ENCODE results near the gene KCNMA1.
A peak's percentile ranks its signal among the peaks of the same experiment; 100 is the strongest.

Gene KCNMA1

DNA sequence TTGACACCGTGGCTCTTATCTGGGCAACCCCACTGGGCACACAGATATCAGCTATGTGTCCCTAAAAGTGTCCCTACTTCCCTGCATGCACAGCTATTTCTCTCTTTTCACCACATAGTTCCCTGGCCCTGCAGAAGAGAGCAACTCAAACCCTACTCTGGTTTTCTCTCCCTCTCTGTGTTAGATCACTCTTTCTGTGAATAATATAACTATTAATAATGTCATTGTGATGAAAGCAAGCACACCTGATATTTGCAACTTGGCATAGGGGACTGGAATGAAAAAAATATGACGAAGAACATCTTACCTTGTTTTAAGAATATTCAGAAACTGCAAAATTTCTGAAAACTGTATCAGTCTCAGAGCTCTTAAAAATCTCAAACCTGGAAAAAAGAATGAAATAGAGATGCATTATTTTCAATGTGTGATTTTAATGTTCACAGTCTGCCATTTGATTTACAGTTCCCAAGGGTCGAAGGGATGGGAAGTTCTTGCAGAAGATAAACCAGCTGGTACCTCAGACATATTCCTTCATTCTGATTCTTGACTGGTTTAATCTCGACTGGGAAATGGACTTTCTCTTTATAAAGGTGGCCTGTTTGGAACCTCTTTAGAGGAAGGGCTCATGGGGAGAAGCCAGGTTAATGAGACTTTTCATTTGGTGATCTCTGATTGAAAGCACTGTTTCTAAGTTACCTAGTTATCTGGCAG, 516.8 kb downstream of the KCNMA1 start:
- no peak for DNase-seq

DNA sequence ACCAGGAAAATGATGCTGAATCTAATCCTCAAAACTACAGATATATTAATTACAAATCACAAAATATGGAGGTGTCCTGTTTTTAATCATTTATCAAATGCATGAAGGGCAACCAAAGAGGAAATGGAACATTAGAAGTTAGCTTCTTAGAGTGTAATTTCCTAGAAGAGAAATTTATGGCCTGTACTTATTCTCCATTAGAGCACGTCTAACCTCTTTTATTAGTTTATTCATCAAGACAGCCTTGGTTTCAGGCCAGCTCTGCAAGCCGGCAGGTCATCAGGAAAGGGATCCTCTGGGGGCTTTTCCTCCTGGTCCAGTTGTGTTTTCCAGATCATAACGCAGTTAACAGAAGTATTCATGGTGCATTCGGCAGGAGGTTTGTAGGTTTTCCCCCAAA, 517.6 kb downstream of the KCNMA1 start:
- no peak for DNase-seq

DNA sequence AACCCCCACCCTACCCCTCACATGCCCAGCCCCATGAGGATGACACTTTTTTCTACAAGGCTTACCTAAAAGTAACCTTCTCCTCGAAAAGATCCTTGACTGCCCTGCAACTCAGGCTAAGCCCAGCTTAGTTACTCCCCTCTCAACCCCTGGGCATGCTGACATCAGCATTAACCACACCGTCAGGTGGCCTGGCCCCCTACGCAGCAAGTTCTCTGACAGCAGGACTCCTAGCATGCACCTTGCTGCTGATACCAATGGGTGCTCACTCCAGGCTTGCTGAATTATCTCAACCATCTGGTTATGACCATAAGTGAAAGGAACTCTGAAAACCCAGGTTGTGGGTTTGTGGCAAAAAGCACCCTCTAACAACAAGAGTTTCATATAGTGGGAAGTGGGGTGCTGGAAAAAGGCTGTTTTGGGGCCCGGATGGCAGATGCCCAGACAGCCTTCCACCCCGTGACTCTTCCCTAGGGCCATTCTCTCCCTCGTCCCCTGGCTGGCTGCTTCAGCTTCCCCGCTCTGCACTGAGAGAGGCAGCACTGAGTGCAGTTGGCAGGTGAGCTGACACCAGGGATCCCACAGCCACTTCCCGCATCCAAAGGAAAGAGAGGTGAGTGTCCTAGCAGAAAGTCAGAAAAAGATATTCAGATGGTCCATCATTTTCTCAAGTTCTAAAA, 518.9 kb downstream of the KCNMA1 start:
- no peak for DNase-seq

DNA sequence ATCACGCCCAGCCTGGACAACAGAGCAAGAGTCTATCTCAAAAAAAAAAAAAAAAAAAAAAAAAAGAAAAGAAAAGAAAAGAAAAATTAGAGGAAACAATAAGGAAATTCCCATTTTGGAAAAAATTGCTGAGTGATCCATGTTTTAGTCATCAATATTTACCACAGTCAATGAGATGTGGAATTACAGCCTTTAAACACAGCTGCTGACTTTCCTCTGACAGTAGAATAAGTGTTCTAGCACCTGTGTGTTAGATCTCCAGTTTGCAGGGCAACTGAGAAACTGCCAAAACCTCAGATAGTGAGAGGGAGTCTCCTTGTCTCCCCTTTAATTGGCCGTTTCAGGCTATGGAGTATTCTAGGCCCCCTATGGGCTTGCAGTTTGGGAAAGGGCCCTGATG, 520.1 kb downstream of the KCNMA1 start:
- no peak for DNase-seq

DNA sequence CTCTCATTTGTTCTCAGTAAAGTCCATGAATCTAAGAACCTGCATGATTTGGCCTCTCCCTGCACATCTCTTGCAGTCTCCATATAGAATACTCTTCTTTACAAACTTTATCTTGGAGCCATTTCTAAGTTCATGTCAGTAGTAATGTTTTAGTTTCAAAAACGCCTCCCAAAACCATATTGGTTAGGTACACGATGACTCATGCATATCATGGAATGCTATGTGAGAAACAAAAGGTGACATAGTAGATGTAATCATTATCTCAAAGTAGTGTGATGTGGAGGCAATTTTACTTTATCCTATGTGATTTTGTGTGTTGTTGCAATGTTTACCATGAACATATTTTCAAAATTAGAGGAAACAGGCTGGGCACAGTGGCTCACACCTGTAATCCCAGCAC, 520.7 kb downstream of the KCNMA1 start:
- DNase-seq = no peak

DNA sequence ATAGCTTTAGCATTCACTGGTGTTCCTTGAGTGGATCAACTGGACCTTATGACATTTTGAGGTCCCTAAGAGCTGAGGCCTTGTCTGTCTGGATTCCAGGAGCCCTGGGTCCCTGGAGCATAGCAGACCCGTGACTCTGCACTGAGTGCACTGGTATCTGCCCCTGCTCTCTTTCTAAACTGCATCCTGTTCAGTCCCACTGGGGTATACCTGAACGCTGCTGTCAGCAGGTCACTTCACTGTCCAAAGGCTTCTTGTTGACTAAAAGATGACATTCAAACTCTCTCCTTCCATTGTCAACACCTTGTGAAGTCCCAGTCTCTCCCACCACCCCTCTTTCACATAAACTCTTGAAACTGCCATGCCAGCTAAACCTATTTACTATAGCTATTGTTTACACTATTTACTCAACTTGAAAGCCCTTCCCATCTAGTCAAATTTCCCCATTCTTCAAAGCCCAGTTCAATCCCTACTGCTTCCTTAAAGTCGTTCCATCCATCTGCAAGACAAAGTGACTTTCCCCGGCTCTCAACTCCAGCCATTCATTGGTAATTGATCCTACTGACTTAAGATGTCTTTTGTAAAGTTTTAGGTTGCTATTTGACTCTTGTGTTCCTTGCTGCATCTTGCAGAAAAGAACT, 523.3 kb downstream of the KCNMA1 start:
- no peak for DNase-seq

DNA sequence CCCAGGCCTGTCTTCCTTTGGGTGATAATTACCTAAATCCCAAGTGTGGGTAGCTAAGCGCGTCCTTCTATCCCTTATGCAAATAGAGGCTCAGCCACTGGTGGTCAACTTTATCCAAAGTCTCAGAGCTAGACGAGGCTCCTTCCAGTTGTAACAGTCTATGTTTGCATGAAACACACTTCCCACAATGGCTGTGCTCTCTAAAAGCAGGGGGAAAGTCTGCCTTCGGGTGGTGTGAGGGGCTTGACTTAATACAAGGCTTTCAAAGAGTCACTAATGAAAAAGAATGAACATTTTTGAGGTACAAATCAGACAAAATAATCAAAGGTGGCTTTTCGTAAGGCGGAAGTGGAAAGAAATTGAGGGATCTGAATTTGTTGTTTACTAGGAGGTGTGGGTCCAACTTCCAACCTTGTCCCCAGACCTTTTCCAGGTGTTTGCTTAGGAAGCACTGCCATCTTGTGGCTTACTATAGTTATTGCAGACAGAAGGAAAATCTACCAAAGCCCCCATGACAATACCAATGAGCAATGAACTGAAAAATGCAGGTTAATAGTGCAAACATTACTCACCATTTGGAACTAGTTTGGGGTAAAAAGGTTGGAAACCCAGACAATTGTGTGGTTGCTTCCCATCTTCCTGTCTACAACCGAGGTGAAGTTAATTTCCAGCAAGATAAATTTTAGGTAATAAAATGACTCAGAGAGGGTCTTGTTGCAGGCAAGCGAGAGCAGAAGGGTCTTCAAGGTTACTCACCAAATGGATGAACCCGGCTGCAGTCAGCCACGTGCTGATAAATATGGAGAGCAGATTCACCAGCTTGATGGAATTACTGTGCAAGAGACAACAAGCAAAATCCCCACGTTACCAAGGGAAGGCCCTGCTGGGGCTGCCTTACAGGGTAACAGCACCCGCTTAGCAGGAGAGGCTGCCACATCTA, 525.7 kb downstream of the KCNMA1 start:
- peak; percentile 50 for DNase-seq

DNA sequence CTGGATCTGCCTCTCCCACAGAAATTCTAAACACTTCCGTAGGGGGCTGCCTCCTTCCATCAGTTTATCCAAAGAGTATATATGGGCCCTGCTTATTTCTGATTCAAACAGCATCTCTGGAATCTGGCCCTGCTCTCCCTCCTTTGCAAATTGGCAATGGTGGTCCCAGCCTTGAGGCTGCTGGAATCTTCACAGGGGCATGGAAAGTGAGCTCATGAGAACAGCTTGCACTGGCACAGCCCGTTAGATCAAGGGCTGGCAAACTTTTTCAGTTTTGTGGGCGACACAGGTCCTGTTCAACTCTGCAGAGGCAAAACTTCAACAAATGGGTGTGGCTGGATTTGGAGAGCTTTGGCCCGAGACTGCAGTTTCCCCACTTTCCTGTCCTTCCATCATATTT, 526.9 kb downstream of the KCNMA1 start:
- DNase-seq = no peak

- DNase-seq = no peak
Measured at GRCh38 chr10:77109351-77109994, 528.1 kb downstream of the KCNMA1 start.

DNA sequence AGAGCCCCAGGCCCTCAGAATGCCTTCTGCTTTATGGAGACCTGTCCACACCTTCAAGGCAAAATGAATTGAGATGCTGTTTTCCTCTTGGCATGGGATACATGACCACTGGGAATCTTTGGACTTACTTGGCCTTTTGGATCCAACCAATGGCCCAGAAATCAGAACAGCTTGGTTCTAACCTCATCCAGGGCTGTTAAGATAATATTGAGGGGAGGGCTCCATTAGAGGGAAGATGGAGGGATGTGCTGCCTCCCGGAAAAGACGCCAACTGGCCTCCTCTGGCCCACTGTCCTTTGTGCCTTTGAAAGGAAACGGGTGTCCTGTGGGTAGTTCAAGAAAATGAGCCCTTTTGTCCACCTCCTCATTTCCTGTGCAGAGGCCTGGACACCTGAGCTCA, 530.9 kb downstream of the KCNMA1 start:
- no peak for DNase-seq

DNA sequence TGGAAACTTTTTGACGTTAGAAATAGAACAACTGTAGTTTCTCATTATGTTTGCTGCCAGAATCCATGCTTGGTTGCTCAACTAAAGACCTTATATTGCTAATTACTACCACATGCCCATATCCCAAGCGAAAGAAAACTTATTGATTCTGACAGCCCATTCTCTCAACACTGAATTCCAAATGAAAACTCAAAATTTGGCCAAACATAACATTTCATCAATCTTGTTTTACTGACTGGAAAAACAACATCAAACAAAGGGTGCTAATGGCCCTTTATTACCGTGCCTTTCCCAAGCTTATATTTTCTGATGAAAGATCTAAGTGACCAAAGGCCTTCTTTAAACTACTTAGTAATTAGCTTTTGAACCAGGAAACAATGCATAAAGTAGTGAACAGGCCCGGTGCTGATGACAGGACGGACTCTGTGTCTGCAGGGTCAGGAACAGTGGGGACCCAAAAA, 531.8 kb downstream of the KCNMA1 start:
- no peak for DNase-seq

GRCh38 chr10:77104459-77104980, 533.1 kb downstream of the KCNMA1 start:
- no peak for DNase-seq

DNA sequence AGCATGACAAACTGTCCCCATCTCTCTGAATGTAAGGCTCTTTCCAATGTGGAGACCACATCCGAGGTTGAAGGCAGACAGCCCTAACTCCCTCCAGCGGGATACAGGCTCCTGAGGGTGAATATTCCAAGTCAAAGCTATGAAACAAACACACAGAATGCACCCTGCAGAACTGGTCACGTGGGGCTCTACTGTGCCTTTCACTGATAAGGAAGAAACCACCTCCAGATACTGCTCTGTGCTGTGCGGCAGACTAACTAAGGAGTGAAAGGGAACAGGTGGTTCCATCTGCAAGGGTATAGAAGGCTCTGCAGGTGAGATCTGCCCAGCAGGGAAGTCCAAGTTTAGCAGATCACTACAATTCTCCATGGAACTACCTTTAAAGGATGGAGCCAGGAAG, 534.4 kb downstream of the KCNMA1 start:
- DNase-seq = no peak

GRCh38 chr10:77101341-77101740, 536.3 kb downstream of the KCNMA1 start:
- DNase-seq = no peak

- DNase-seq = no peak
Measured at GRCh38 chr10:77099136-77099535, 538.5 kb downstream of the KCNMA1 start.

DNA sequence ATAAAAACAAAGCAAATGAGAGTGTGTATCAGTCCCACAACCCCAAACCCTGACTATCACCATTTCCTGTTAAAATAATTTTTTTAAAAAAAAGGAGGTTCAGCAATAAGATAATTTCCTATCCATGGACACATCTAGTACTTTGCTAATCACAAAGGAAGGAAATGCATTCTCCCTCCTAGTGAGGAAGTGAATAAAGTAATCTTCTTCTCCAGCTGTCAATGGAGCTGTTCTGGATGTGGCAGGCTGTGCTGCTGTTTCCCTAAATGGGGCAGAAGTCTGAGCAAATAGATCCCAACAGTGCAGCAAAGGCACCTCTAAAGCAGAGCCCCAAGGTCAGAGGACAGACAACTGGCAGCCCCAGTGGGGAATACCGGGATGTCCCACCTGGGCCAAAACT, 540.0 kb downstream of the KCNMA1 start:
- no peak for DNase-seq

GRCh38 chr10:77093126-77093525, 544.5 kb downstream of the KCNMA1 start:
- no peak for DNase-seq

DNA sequence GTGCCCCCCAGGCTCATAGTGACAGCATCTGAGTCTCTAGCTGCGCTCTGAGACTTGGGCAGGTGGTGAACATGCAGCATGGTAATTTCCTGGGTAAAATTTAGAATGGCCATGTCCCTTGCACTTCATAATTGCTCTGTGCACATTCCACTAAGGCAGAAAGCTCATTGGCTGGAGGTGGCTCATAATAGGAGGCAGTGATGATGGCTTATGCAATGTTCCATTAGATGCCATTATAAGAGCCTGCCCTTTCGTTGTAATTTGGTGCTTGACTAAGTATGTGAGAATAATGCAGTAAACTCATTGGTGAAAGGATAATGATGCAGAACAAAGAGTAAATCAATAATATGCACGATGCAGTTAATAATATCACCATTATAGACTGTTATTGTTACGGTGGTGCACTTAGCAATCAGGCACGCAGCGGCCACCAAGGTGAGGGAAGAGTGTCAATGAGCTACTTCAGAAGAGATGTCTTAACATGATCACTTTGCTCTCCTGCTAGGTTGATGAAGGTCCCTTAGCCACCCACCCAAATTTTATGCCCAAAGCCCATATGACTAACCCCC, 545.9 kb downstream of the KCNMA1 start:
- no peak for DNase-seq

DNA sequence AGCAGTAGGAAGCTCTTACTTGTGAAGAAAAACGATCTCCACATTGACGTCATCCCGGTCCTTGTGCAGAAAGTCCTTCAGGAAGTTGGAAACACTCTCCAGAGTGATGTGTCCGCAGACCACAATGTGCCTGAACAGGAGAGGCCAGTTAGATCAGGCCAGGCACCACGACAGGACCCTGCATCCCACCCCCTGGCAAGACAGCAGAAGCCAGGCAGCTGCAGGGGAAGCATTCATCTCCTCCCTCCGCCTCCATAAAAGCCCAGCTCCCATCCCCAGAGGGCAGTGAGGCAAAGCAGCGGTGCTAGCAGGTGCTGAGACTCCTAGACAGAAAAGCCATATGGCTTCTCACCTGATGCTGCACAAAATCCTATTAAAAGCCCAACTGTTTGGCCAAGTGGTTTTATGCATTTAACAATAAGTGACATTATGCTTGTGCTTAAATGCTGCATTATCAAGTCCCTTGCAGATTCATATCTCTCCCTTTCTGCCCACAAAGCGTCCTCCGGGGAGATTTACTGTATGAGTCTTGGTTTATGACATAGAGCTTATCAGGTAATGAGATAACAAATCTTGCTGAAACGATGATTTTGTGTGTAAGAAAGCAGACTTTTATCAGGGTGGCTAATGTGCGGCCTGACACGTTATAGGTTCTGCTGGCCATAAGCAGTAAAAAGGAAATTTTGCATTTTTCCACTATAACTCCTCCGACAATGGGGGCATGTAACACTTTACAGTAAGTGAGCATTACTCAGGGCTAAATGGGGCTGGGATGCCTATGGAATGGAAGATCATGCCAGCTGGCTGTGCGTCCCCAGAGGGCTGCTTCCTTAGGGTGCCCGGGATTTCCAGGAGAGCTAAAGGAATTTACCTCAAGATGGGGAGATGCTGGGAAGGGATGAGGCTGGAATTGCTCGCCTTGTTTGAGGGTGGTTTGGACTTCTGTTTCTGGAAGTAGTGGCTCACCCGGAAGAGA, 546.9 kb downstream of the KCNMA1 start:
- DNase-seq = no peak

DNA sequence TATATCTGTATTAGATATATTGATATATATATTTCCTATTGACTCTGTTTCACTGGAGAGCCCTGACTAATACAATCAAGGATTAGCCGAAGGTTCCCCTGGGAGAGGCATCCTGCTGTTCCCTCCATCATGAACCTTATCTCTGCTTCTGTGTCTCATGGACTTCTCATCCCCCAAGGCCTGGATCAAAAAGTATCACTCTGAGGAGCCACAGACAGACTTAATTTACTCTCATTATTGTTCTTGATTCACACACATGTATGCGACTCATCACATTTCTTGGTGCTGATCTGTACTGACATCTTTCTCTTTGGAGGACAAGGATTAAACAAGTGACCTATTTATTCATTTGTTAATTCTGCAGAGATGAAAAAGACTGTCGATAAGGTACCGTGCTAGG, 550.2 kb downstream of the KCNMA1 start:
- DNase-seq = no peak

GRCh38 chr10:77086081-77086480, 551.5 kb downstream of the KCNMA1 start:
- no peak for DNase-seq
